Cortex of kidney (tissue), 1 donor: ENCODE data around the gene TNRC6A.
"Not testable (repeated sequence)": the region's sequence is repeated elsewhere in the genome, so short reads cannot be mapped to it uniquely, and the experiment has no call there.

Experiments used
- DNase-seq: peaks from one replicate; lab custom pipeline; 2025; lab: John Stamatoyannopoulos, UW

TNRC6A gene

GRCh38 chr16:24815021-24815420, 85.6 kb downstream of the TNRC6A start:
- DNase-seq, result no peak

- no peak for DNase-seq
These were observed 87.2 kb downstream of the TNRC6A start for GRCh38 chr16:24816688-24817087.

GRCh38 chr16:24819462-24820040, 90.1 kb downstream of the TNRC6A start:
- DNase-seq, result no peak

GRCh38 chr16:24820522-24820921, 91.1 kb downstream of the TNRC6A start:
- no peak for DNase-seq

GRCh38 chr16:24821129-24821528, 91.7 kb downstream of the TNRC6A start:
- DNase-seq, result no peak

- no peak for DNase-seq
These were observed 93.1 kb downstream of the TNRC6A start for GRCh38 chr16:24822542-24822941.

- DNase-seq, result no peak
These were observed 93.5 kb downstream of the TNRC6A start for GRCh38 chr16:24822974-24823373.

GRCh38 chr16:24825696-24826095, 96.2 kb downstream of the TNRC6A start:
- DNase-seq, result no peak

- no peak for DNase-seq
These were observed 96.7 kb downstream of the TNRC6A start for GRCh38 chr16:24826096-24826690.

GRCh38 chr16:24826817-24827566, 97.5 kb downstream of the TNRC6A start:
- no peak for DNase-seq

GRCh38 chr16:24829153-24829552, 99.7 kb downstream of the TNRC6A start:
- DNase-seq, result no peak

GRCh38 chr16:24833352-24833751, 103.9 kb downstream of the TNRC6A start:
- no peak for DNase-seq

- no peak for DNase-seq
These were observed 105.2 kb downstream of the TNRC6A start for GRCh38 chr16:24834459-24835335.

GRCh38 chr16:24836836-24837235, 107.4 kb downstream of the TNRC6A start:
- DNase-seq, result no peak

GRCh38 chr16:24837969-24838368, 108.5 kb downstream of the TNRC6A start:
- no peak for DNase-seq

GRCh38 chr16:24838554-24839266, 109.3 kb downstream of the TNRC6A start:
- no peak for DNase-seq

GRCh38 chr16:24839347-24839972, 110.0 kb downstream of the TNRC6A start:
- no peak for DNase-seq

- DNase-seq, result no peak
These were observed 111.8 kb downstream of the TNRC6A start for GRCh38 chr16:24841291-24841690.

GRCh38 chr16:24844101-24845030, 114.9 kb downstream of the TNRC6A start:
- DNase-seq, result no peak

GRCh38 chr16:24845031-24845365, 115.5 kb downstream of the TNRC6A start:
- DNase-seq, result not testable (repeated sequence)
